Smooth muscle cell (in vitro differentiated cells): ENCODE results near the gene NGB. TPM values are rescaled to one million over a fixed set of nuclear protein-coding genes. Genes with fewer than 3 reads are reported as not detected.
A peak's percentile ranks its signal among the peaks of the same experiment; 100 is the strongest.

Experiments used
- DNase-seq: peaks from one replicate; lab custom pipeline; 2025; ENCODE audit not compliant: unreplicated experiment; lab: John Stamatoyannopoulos, UW
- H2AFZ ChIP-seq: fragments of 200-600 bp; sonication (generic); 2 replicates; pipeline ENCODE4 v1.6.0; 2016; ENCODE audit warnings: antibody characterized with exemption, low read depth, mild to moderate bottlenecking
- H3F3A ChIP-seq: fragments of 200-600 bp; sonication (generic); 2 replicates; pipeline ENCODE4 v1.6.0; 2017; ENCODE audit warnings: antibody characterized with exemption, low read depth
- H3K27ac ChIP-seq: fragments of 200-600 bp; sonication (generic); 2 replicates; pipeline ENCODE4 v1.5.1; 2016; ENCODE audit warnings: low read depth, mild to moderate bottlenecking
- H3K27me3 ChIP-seq: fragments of 200-600 bp; sonication (generic); 2 replicates; pipeline ENCODE4 v1.6.1; 2016; ENCODE audit warnings: low read depth, mild to moderate bottlenecking
- H3K36me3 ChIP-seq: fragments of 200-600 bp; sonication (generic); 2 replicates; pipeline ENCODE4 v1.5.1; 2016; ENCODE audit warnings: low read depth
- H3K4me1 ChIP-seq: fragments of 200-600 bp; sonication (generic); 2 replicates; pipeline ENCODE4 v1.5.1; 2016; ENCODE audit warnings: low read depth
- H3K4me2 ChIP-seq: fragments of 200-600 bp; sonication (generic); 2 replicates; pipeline ENCODE4 v1.6.0; 2016; ENCODE audit warnings: mild to moderate bottlenecking
- H3K4me3 ChIP-seq: fragments of 200-600 bp; sonication (generic); 2 replicates; pipeline ENCODE4 v1.5.1; 2016; ENCODE audit warnings: mild to moderate bottlenecking
- H3K79me2 ChIP-seq: fragments of 200-600 bp; sonication (generic); 2 replicates; pipeline ENCODE4 v1.6.0; 2016; ENCODE audit warnings: low read depth, mild to moderate bottlenecking
- H3K9ac ChIP-seq: fragments of 200-600 bp; sonication (generic); 2 replicates; pipeline ENCODE4 v1.6.0; 2016; ENCODE audit warnings: low read depth
- H3K9me3 ChIP-seq: fragments of 200-600 bp; sonication (generic); replicated peaks from 2 replicates; pipeline ENCODE4 v1.5.1; 2016; ENCODE audit warnings: low read depth
- H4K20me1 ChIP-seq: fragments of 200-600 bp; sonication (generic); 2 replicates; pipeline ENCODE4 v1.6.0; 2016; ENCODE audit warnings: low read depth
- CTCF ChIP-seq: fragments of 200-600 bp; sonication (generic); IDR thresholded peaks from 2 replicates; pipeline ENCODE4 v1.5.1; 2017; ENCODE audit warnings: borderline replicate concordance, mild to moderate bottlenecking, antibody characterized with exemption; ENCODE audit not compliant: insufficient read depth, poor library complexity, severe bottlenecking
- WGBS: methylation state at CpG from one replicate; pipeline ENCODE4 v1.1.7; 2016; ENCODE audit warnings: low lambda C conversion rate; 5-methylcytosine and 5-hydroxymethylcytosine counted together
- polyA plus RNA-seq: library from polyadenylated mRNA; unstranded; fragments of >200 nt; fragmentation: Nextera tagmentation; extraction: Ambion mirVana; gene quantifications from 2 replicates; pipeline ENCODE4 v1.2.1, GENCODE V29; 2016
- total RNA-seq: library from RNA; depleted of rRNA; stranded (reverse); fragments of >200 nt; gene quantifications from 2 replicates; pipeline ENCODE4 v1.2.3, GENCODE V29; 2014

NGB gene
- total and polyA plus RNA-seq, 2 experiments from 2014 or later: not detected

GRCh38 chr14:77272261-77272660 is 1.3 kb upstream of the NGB start:
- peaks cover 53% of the 10 kb centered on the region for H3K27me3 ChIP-seq
- no peaks in the 10 kb centered on the region for H3K79me2 ChIP-seq
- no peaks in the 10 kb centered on the region for H4K20me1 ChIP-seq
- H3K4me1 ChIP-seq: no peaks in the 10 kb centered on the region
- TF ChIP-seq CTCF: no peak
- 88% methylated on average over 4 of the region's 4 CpGs for WGBS
- no peak overlapping the region for H3K4me3 ChIP-seq
- DNase-seq: no peak
- H3F3A ChIP-seq: no peaks in the 10 kb centered on the region
- H3K36me3 ChIP-seq: no peaks in the 10 kb centered on the region
- no peak overlapping the region for H3K9ac ChIP-seq
- H3K4me2 ChIP-seq: no peak overlapping the region
- H3K9me3 ChIP-seq: no peaks in the 10 kb centered on the region
- H2AFZ ChIP-seq: no peak overlapping the region
- no peak overlapping the region for H3K27ac ChIP-seq

GRCh38 chr14:77270361-77271112 is 469 bp downstream of the NGB start:
- Histone ChIP-seq H3K36me3 (no peaks in the 10 kb centered on the region), H3K27me3 (peaks cover 53% of the 10 kb centered on the region), H3K9ac (no peak overlapping the region), H3K4me1 (no peaks in the 10 kb centered on the region), H3K4me3 (peak overlapping the region; percentile 13), H4K20me1 (no peaks in the 10 kb centered on the region), H3F3A (no peaks in the 10 kb centered on the region), H3K27ac (no peak overlapping the region), H2AFZ (no peak overlapping the region), H3K4me2 (peak overlapping the region; percentile 31), H3K9me3 (no peaks in the 10 kb centered on the region), H3K79me2 (no peaks in the 10 kb centered on the region)
- DNase-seq: no peak
- 12% methylated on average over 42 of the region's 84 CpGs for WGBS
- TF ChIP-seq CTCF: no peak

- Histone ChIP-seq H3K27ac (no peak overlapping the region), H3K9me3 (no peaks in the 10 kb centered on the region), H4K20me1 (no peaks in the 10 kb centered on the region), H3K36me3 (no peaks in the 10 kb centered on the region), H2AFZ (no peak overlapping the region), H3K4me2 (no peak overlapping the region), H3K4me3 (no peak overlapping the region), H3F3A (no peaks in the 10 kb centered on the region), H3K9ac (no peak overlapping the region), H3K27me3 (peaks cover 53% of the 10 kb centered on the region), H3K79me2 (no peaks in the 10 kb centered on the region), H3K4me1 (no peaks in the 10 kb centered on the region)
- TF ChIP-seq CTCF: no peak
- no peak for DNase-seq
- 65% methylated on average over 6 of the region's 8 CpGs for WGBS
These were observed 1.9 kb downstream of the NGB start for GRCh38 chr14:77268989-77269600.
